Retinal pigment epithelial cell (primary cell): ENCODE results near the gene LCT.

Source experiments
- DNase-seq: peaks from one replicate; pipeline ENCODE4 v3.0.0-alpha.2; 2010; ENCODE audit warnings: low read depth
- H3K4me3 ChIP-seq: 2 replicates; pipeline ENCODE4 v1.5.1; 2011; ENCODE audit warnings: mild to moderate bottlenecking, low read length, control low read depth, moderate library complexity
- TF ChIP-seq, protein P1 (sequence below): conservative IDR thresholded peaks from 2 replicates; pipeline ENCODE4 v1.5.1; 2011; ENCODE audit warnings: low read depth, low read length, control low read depth, inconsistent platforms

Gene LCT

DNA sequence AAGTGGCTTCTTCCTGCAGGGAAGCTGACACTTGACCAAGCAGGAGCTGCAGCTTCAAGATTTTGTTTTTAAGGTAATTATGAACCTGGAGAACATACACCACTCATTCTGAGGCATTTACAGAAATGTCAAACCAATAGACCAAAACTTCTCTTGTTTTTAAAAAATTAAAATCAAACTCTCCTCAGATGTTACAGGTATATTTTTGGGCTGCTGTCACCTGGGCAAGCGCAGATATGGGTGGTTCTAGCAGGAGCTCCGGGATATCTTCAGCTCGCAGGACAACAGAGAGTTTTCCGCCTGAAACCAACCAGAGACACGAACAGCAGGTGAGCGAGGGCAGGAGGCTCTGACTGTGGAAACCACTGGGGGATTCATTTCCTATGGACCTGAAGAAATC is 4.1 kb downstream of the LCT start:
- TF ChIP-seq, protein P1, sequence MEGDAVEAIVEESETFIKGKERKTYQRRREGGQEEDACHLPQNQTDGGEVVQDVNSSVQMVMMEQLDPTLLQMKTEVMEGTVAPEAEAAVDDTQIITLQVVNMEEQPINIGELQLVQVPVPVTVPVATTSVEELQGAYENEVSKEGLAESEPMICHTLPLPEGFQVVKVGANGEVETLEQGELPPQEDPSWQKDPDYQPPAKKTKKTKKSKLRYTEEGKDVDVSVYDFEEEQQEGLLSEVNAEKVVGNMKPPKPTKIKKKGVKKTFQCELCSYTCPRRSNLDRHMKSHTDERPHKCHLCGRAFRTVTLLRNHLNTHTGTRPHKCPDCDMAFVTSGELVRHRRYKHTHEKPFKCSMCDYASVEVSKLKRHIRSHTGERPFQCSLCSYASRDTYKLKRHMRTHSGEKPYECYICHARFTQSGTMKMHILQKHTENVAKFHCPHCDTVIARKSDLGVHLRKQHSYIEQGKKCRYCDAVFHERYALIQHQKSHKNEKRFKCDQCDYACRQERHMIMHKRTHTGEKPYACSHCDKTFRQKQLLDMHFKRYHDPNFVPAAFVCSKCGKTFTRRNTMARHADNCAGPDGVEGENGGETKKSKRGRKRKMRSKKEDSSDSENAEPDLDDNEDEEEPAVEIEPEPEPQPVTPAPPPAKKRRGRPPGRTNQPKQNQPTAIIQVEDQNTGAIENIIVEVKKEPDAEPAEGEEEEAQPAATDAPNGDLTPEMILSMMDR = no peak
- no peak for DNase-seq
- no peak overlapping the region for H3K4me3 ChIP-seq

DNA sequence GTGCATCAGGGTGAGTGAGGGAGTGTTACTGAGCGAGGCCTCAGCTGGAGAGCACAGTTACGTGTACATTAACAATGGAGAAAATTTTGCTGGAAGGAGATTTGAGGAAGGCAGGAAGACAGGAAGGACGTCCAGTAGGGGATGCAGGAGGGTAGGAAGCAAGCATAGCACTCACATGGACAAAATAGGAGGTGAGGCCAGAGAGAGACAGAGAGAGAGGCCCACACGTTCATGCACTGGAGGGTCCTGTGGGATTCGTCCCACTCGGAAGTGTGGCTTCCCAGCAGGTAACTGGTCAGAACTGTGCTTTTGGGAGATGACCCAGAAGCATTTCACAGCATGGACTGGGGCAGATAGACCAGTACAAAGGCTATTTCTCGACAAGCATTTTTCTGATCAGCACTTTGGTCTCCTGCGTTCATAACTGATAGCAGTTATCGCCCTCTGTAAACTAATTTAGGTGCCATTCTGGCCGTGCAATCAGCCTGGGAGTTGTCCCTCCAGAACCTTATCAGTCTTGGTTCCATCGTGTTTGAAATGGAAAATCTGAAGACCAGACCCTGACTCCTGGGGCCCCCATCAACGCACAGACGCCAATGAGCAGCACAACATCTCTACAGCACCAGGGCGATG is 5.7 kb downstream of the LCT start:
- H3K4me3 ChIP-seq = no peak overlapping the region
- TF ChIP-seq, protein P1 = no peak
- no peak for DNase-seq

DNA sequence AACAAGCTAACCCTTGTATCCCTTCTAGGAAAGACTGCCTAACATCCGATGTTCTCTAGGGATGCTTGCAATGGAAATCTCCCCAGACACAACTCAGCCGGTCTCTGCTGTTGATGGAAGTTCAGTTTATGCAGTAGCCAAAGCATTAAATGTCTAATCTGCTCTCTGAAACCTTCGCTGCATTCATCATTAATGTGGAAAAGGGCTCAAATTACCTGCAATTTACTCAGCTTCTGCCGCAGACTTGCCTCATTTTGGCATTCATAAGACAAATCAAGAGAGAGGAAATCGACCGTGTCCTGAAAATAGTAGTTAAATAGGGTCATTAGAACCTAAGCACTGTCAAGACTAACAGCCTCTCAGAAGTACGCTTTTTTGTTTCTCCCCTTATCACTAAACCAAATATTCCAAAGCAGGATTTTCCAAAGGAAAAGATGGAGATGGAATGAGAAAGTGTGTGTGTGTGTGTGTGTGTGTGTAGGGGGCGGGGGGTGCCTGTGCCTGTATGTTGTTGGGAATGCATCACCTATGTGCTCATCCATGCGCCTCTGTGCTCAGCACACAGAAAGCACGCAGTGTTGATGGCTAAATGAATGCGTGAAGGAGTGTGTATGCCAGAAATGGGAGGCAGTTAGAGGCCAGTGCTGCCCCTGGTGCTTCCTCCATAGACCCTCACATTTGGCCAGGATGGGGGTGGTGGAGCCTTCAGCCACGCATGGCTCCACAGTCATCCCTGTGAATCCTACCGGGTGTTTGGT is 7.4 kb downstream of the LCT start:
- H3K4me3 ChIP-seq = no peak overlapping the region
- TF ChIP-seq, protein P1 = no peak
- no peak for DNase-seq

DNA sequence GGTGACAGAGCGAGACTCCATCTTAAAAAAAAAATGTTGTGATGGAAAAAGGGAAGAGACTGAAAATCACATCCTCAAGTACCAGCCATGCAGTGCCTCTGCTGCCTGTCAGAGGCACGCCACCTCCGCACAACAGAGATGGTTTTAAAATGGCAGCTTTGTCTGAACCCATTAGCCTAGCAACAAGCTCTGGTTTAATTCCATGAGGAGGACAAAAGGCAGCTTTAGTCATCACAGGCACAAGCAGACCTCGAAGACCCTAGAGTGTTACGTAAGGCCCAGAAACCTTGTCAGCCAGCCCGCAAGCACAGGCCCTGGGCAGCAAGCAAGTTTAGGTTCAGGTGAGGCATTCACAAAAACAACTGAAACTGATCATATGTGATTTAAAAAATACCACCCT is 10.4 kb downstream of the LCT start:
- TF ChIP-seq, protein P1 = no peak
- DNase-seq = no peak
- H3K4me3 ChIP-seq = no peak overlapping the region

DNA sequence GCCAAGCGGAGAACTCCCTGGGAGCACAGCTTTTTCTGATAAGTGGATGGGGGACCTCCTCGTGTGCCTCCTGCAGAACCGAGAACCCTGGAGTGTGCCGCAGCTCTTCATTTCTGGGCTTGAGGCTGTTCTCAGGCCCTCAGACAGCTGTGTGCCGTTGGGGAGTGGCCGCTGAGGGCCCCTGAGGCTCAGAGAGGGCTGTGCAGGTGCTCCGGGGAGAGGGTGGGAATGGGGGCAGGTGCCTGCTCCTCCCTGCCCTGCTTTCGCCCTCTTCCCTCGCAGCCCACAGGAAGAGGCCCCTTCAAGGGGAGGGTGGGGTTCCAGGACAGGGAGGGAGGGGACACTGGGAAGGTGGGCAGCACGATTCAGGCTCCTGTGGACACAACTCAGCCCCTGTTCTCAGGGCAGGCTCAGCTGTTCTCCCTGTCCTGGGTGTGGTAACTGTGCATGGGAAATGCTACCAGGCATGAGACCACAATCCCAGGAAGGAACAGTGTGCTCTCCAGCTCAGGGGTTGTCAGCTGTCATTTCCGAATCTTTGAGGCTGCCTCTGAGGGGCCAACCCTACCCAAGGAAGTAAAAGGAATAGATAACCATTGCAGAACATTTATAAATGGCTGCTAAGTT is 11.3 kb downstream of the LCT start:
- TF ChIP-seq, protein P1 = no peak
- no peak overlapping the region for H3K4me3 ChIP-seq
- no peak for DNase-seq

DNA sequence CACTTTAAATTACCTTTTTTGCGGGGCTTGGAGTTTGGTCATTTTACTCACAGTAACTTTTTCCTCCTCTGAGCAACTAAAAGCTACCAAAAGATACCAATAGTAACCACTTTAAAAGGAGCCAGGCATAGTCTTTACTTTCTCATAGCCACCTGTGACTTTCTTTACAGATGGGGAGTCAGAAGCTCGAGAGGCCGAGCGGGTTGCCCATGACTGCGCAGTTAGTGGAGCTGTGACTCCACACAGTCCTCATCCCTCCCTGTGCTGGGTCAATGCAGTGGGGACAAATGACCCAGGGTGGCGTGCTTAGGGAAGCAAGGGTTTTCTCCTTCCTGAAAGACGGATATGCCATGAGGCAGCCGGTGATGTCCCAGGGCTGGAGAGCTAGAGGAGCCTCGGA is 11.9 kb downstream of the LCT start:
- TF ChIP-seq, protein P1 = no peak
- no peak overlapping the region for H3K4me3 ChIP-seq
- no peak for DNase-seq

DNA sequence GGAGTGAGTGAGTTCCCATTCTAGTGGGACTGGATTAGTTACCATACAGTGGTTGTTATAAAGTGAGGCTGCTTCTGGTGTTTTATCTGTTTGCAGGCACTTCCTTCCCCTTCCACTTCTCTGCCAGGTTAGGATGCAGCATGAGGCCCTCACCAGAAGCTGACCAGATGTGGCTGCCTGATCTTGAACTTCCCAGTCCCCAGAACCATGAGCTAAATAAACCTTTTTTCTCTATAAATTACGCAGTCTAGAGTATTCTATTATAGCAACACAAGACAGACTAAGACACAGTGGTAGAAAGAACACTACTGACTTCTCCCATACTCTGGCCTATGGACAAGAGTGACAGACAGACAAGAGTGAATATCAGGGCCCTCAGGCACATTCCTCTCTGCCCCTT is 14.1 kb downstream of the LCT start:
- TF ChIP-seq, protein P1 = no peak
- H3K4me3 ChIP-seq = no peak overlapping the region
- DNase-seq = no peak
